HL-60 (cell line): ENCODE data around the gene DYNC1LI1.
A peak's percentile ranks its signal among the peaks of the same experiment; 100 is the strongest.
"Not testable (repeated sequence)": the region's sequence is repeated elsewhere in the genome, so short reads cannot be mapped to it uniquely, and the experiment has no call there.

Source experiments
- DNase-seq, 2 experiments: peaks; one replicate each; pipeline ENCODE4 v3.0.0-alpha.2; 2010 to 2020; ENCODE audit warnings: low read depth in 1 of 2, low spot score in 1 of 2
- H3K27ac ChIP-seq: fragments of 250-450 bp; sonication (Bioruptor Pico); replicated peaks from 2 replicates; pipeline ENCODE4 v1.5.1; 2020; ENCODE audit warnings: mild to moderate bottlenecking, moderate library complexity
- H3K27me3 ChIP-seq: fragments of 250-450 bp; sonication (Bioruptor Pico); 2 replicates; pipeline ENCODE4 v1.5.1; 2021; ENCODE audit warnings: mild to moderate bottlenecking, moderate library complexity; ENCODE audit not compliant: insufficient read depth, poor library complexity, severe bottlenecking
- H3K4me3 ChIP-seq: replicated peaks from 2 replicates; pipeline ENCODE4 v1.5.1; 2011; ENCODE audit warnings: mild to moderate bottlenecking, control low read depth, low read length; ENCODE audit not compliant: insufficient read depth
- GABPA ChIP-seq: IDR thresholded peaks from 2 replicates; pipeline ENCODE4 v1.6.1; 2012; ENCODE audit warnings: low read depth
- POLR2AphosphoS5 ChIP-seq: IDR thresholded peaks from 2 replicates; pipeline ENCODE4 v1.6.1; 2012; ENCODE audit warnings: low read depth
- SPI1 ChIP-seq: IDR thresholded peaks from 2 replicates; pipeline ENCODE4 v1.6.1; 2012; ENCODE audit warnings: low read depth, mild to moderate bottlenecking, borderline replicate concordance
- TF ChIP-seq, protein P1 (sequence below): IDR thresholded peaks from 2 replicates; pipeline ENCODE4 v1.6.1; 2012; ENCODE audit warnings: low read depth; ENCODE audit not compliant: insufficient replicate concordance
- TF ChIP-seq, protein P2 (sequence below): IDR thresholded peaks from one replicate; pipeline ENCODE4 v1.5.1; 2011; ENCODE audit warnings: low read length, control low read depth, inconsistent platforms; ENCODE audit not compliant: insufficient read depth

Gene DYNC1LI1

DNA sequence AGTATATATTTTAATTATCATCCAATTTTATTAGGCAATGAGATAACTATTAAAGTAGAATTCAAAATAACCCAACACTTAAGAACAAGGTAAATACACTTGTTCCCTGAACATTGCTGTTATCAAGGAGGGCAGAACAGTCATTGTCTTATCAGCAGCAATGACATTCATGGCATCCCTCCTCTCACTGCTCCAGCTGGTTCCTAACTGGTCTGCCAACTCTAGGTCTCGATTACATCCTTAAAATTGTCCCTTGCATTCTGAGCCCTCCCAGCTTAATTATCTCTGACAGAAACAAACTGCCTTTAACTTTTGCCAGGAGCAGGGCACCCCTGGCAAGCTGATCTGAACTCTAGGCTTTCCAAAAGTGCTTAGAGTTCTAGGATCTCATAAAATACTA is 14.0 kb upstream of the DYNC1LI1 start:
- TF ChIP-seq, protein P1, sequence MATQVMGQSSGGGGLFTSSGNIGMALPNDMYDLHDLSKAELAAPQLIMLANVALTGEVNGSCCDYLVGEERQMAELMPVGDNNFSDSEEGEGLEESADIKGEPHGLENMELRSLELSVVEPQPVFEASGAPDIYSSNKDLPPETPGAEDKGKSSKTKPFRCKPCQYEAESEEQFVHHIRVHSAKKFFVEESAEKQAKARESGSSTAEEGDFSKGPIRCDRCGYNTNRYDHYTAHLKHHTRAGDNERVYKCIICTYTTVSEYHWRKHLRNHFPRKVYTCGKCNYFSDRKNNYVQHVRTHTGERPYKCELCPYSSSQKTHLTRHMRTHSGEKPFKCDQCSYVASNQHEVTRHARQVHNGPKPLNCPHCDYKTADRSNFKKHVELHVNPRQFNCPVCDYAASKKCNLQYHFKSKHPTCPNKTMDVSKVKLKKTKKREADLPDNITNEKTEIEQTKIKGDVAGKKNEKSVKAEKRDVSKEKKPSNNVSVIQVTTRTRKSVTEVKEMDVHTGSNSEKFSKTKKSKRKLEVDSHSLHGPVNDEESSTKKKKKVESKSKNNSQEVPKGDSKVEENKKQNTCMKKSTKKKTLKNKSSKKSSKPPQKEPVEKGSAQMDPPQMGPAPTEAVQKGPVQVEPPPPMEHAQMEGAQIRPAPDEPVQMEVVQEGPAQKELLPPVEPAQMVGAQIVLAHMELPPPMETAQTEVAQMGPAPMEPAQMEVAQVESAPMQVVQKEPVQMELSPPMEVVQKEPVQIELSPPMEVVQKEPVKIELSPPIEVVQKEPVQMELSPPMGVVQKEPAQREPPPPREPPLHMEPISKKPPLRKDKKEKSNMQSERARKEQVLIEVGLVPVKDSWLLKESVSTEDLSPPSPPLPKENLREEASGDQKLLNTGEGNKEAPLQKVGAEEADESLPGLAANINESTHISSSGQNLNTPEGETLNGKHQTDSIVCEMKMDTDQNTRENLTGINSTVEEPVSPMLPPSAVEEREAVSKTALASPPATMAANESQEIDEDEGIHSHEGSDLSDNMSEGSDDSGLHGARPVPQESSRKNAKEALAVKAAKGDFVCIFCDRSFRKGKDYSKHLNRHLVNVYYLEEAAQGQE: no peak
- no peak for TF ChIP-seq GABPA
- Histone ChIP-seq H3K27ac (no peak overlapping the region), H3K4me3 (no peak overlapping the region), H3K27me3 (no peaks in the 10 kb centered on the region)
- DNase-seq: no peak

DNA sequence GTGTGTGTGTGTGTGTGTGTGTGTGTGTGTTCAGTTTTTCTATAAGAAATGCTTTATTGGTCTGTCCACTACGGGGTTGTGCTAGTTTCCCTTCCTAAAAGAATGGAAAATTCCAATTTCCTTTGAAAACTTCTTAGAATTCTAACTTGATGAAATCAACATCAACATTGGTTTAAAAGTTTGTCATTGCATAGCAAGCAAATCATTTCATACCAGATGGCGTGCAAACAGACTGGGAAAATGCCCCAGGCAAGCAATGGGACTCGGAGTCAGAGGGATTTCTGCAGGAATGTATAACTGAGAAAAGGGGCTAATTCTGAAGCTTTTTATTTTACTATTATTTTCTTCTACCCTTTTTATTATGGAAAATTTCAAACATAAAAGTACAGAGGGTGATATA is 13.1 kb upstream of the DYNC1LI1 start:
- H3K27me3 ChIP-seq: no peaks in the 10 kb centered on the region
- no peak for DNase-seq
- H3K27ac ChIP-seq: no peak overlapping the region
- H3K4me3 ChIP-seq: no peak overlapping the region
- TF ChIP-seq, protein P1: no peak
- no peak for TF ChIP-seq POLR2AphosphoS5
- TF ChIP-seq, protein P2, sequence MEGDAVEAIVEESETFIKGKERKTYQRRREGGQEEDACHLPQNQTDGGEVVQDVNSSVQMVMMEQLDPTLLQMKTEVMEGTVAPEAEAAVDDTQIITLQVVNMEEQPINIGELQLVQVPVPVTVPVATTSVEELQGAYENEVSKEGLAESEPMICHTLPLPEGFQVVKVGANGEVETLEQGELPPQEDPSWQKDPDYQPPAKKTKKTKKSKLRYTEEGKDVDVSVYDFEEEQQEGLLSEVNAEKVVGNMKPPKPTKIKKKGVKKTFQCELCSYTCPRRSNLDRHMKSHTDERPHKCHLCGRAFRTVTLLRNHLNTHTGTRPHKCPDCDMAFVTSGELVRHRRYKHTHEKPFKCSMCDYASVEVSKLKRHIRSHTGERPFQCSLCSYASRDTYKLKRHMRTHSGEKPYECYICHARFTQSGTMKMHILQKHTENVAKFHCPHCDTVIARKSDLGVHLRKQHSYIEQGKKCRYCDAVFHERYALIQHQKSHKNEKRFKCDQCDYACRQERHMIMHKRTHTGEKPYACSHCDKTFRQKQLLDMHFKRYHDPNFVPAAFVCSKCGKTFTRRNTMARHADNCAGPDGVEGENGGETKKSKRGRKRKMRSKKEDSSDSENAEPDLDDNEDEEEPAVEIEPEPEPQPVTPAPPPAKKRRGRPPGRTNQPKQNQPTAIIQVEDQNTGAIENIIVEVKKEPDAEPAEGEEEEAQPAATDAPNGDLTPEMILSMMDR: no peak
- TF ChIP-seq GABPA: no peak
- TF ChIP-seq SPI1: no peak

DNA sequence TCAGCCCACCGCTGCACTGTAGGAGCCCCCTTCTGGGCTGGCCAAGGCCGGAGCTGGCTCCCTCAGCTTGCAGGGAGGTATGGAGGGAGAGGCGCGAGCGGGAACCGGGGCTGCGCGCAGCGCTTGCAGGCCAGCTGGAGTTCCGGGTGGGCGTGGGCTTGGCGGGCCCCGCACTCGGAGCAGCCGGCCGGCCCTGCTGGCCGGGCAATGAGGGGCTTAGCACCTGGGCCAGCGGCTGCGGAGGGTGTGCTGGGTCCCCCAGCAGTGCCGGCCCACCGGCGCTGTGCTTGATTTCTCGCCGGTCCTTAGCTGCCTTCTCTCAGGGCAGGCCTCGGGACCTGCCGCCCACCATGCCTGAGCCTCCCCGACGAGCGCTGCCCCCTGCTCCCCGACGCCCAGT is 8.0 kb upstream of the DYNC1LI1 start:
- H3K27me3 ChIP-seq, H3K4me3 ChIP-seq, DNase-seq: not testable (repeated sequence)
- H3K27ac ChIP-seq: peak overlapping the region; percentile 56; the same call in 1 of the 2 replicates

DNA sequence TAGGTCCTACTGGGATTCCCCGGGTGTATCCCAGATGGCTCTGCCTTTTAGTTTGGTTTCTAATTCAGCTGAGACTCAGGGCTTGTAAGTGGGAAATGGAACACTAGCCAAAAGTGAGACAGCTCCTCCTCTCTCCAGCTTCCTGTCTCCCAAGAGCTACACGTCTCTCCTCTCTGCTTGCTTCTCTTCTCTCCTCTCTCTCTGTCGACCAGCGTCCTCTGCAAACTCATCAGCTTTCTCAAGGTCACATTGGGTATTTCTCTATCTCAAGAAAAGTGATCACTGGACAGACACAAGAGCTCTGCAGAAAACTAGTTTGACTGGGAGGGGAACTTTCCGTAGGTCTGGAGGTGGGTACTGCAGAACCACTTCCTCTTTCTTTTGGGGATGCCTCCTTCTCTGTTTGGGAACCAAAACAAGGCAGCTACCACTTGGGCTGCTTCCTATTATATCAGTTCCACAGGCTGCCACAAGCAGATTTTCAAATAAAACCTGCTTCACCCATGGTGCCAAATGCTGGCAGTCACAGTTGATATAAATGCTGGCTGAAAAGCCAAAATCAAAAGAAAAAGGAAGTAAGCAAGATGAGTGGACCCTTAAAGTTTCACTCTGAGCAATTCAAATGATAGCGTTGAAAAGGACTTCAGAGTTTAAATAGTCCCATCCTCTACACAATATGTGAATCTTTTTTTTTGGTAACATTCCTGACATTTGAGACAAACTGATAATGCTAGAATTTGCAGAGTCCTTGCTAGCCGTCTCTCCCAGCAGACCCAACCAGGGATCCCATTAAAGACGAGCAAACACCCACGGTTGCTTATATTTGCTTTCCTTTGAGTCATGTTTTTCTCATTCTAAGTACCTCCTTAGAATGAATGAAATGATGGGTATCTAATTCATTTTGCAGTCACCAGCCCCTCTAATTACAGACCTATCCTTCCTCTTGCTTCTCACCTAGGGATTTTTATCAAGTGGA is 7.2 kb upstream of the DYNC1LI1 start:
- TF ChIP-seq SPI1 (peak; percentile 99), POLR2AphosphoS5 (no peak)
- Histone ChIP-seq H3K4me3 (no peak overlapping the region), H3K27me3 (no peaks in the 10 kb centered on the region), H3K27ac (peak overlapping the region; percentile 57)
- peak; percentile 78 to 85 for DNase-seq

DNA sequence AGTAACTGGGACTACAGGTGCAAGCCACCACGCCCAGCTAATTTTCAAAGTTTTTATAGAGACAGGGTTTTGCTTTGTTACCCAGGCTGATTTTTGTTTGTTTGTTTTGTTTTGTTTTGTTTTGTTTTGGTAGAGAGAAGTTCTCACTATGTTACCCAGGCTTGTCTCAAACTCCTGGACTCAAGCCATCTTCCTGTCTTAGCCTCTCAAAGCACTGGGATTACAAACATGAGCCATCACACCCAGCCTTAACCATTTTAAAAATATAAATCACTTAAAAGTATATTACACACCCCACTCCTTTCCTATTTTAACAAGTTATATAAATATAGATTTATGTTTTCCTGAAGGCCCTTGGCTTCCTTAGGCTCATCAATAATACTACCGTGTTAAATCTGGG is 6.5 kb upstream of the DYNC1LI1 start:
- Histone ChIP-seq H3K27me3 (no peaks in the 10 kb centered on the region), H3K27ac (peak overlapping the region; percentile 57), H3K4me3 (no peak overlapping the region)
- DNase-seq: no peak
- TF ChIP-seq POLR2AphosphoS5 (no peak), GABPA (no peak), SPI1 (no peak)
- TF ChIP-seq, protein P2: no peak
- TF ChIP-seq, protein P1: no peak
